Measurements from ENCODE around the gene CTTN. TPM values are rescaled to one million over a fixed set of nuclear protein-coding genes. Genes with fewer than 3 reads are reported as not detected.

Gene CTTN
- total and polyA plus RNA-seq, 9 of the 15 experiments (the other 6 are each of a cell fraction or from before 2014, with no cell fraction given), result 9.9 to 158 (median 99.7) TPM

DNA sequence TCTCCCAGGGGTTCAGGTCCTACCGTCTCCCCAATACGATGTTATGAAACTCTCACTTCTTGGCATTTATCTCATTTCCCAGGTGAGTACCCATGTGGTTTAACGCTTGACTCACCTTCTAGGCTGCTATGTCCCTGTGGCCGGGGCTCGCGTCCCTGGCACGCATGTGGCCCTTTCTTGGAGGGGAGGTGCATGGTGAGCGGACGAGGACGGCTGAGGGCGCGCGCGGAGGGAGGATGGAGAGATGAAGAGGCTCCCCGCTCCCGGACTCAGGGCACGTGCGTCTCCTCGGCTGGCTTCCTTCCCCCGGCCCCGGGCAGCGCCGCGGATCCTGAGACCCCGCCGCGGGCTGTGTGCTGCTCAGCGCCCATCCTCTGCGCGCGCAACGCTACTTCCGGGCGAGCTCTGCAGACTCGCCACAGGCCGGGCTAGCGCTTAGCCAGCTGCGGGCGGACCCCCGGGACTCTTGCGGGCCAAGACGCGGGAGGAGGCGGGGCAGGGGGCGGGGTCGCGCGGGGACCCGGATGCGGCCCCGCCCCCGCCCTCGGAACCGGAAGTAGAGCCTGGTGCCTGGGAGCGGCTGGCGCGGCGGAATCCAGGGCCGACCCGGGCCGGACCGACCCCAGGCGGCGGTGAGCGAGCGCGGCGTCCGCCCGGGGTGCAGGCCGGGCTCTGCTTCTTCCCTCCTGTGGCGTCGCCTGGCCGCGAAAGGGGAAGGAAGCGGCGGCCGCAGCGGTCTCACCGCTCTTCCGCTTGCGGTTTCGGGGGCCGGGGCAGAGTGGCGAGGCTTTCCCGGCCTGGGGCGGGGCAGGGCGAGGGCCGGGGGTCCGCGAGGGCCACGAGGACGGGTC, at the start of gene CTTN (continued):
- no peak for TF ChIP-seq ETS2 (tag; IDR thresholded peaks at IDR 0.05; ENCODE audit: borderline replicate concordance, poor library complexity, severe bottlenecking)
- TF ChIP-seq RBFOX2 (IDR thresholded peaks at IDR 0.05; ENCODE audit: low read depth, low read length), result peak; percentile 91
- TF ChIP-seq HNRNPL (IDR thresholded peaks at IDR 0.05; ENCODE audit: low read depth, low read length), result peak; percentile 25; the same call in 1 of the 2 replicates
- TF ChIP-seq, protein P1, sequence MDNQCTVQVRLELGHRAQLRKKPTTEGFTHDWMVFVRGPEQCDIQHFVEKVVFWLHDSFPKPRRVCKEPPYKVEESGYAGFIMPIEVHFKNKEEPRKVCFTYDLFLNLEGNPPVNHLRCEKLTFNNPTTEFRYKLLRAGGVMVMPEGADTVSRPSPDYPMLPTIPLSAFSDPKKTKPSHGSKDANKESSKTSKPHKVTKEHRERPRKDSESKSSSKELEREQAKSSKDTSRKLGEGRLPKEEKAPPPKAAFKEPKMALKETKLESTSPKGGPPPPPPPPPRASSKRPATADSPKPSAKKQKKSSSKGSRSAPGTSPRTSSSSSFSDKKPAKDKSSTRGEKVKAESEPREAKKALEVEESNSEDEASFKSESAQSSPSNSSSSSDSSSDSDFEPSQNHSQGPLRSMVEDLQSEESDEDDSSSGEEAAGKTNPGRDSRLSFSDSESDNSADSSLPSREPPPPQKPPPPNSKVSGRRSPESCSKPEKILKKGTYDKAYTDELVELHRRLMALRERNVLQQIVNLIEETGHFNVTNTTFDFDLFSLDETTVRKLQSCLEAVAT (IDR thresholded peaks at IDR 0.05), result peak; percentile 6 to 59; a peak in 2 of 4 replicates
- TF ChIP-seq, protein P2, sequence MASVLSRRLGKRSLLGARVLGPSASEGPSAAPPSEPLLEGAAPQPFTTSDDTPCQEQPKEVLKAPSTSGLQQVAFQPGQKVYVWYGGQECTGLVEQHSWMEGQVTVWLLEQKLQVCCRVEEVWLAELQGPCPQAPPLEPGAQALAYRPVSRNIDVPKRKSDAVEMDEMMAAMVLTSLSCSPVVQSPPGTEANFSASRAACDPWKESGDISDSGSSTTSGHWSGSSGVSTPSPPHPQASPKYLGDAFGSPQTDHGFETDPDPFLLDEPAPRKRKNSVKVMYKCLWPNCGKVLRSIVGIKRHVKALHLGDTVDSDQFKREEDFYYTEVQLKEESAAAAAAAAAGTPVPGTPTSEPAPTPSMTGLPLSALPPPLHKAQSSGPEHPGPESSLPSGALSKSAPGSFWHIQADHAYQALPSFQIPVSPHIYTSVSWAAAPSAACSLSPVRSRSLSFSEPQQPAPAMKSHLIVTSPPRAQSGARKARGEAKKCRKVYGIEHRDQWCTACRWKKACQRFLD (CRISPR knock-in tag; IDR thresholded peaks at IDR 0.05), result 0 out of 2 replicates have a peak, but pooled peaks have one; percentile 11
- peak; percentile 3; the same call in 1 of the 2 replicates for TF ChIP-seq ZNF12 (CRISPR knock-in tag; IDR thresholded peaks at IDR 0.05)
- peak; percentile 33; the same call in 1 of the 2 replicates for TF ChIP-seq PML (IDR thresholded peaks at IDR 0.05; ENCODE audit: low read length)
- TF ChIP-seq, protein P3, sequence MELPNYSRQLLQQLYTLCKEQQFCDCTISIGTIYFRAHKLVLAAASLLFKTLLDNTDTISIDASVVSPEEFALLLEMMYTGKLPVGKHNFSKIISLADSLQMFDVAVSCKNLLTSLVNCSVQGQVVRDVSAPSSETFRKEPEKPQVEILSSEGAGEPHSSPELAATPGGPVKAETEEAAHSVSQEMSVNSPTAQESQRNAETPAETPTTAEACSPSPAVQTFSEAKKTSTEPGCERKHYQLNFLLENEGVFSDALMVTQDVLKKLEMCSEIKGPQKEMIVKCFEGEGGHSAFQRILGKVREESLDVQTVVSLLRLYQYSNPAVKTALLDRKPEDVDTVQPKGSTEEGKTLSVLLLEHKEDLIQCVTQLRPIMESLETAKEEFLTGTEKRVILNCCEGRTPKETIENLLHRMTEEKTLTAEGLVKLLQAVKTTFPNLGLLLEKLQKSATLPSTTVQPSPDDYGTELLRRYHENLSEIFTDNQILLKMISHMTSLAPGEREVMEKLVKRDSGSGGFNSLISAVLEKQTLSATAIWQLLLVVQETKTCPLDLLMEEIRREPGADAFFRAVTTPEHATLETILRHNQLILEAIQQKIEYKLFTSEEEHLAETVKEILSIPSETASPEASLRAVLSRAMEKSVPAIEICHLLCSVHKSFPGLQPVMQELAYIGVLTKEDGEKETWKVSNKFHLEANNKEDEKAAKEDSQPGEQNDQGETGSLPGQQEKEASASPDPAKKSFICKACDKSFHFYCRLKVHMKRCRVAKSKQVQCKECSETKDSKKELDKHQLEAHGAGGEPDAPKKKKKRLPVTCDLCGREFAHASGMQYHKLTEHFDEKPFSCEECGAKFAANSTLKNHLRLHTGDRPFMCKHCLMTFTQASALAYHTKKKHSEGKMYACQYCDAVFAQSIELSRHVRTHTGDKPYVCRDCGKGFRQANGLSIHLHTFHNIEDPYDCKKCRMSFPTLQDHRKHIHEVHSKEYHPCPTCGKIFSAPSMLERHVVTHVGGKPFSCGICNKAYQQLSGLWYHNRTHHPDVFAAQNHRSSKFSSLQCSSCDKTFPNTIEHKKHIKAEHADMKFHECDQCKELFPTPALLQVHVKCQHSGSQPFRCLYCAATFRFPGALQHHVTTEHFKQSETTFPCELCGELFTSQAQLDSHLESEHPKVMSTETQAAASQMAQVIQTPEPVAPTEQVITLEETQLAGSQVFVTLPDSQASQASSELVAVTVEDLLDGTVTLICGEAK (IDR thresholded peaks at IDR 0.05), result peak; percentile 81
- TF ChIP-seq, protein P3 (CRISPR knock-in tag; IDR thresholded peaks at IDR 0.05), result no peak
- TF ChIP-seq NRF1 (conservative IDR thresholded peaks at IDR 0.05 in 1 of 2, IDR thresholded peaks at IDR 0.05 in 1 of 2), result peak; percentile 67 to 77; a peak in 3 of 4 replicates

All from K562 (cell line).